H1 (cell line): ENCODE data around the gene SLC25A22. TPM values are rescaled to one million over a fixed set of nuclear protein-coding genes. Genes with fewer than 3 reads are reported as not detected.

Experiments
- CEBPB ChIP-seq: IDR thresholded peaks from 2 replicates; pipeline ENCODE4 v1.6.1; 2012; ENCODE audit warnings: low read depth, low read length
- CHD1 ChIP-seq: IDR thresholded peaks from 2 replicates; pipeline ENCODE4 v1.6.1; 2012; ENCODE audit warnings: low read depth, low read length, improper control_type of control experiment
- CHD7 ChIP-seq: fragments of 300-600 bp; sonication (generic); IDR thresholded peaks from 2 replicates; pipeline ENCODE4 v1.7.1; 2012; ENCODE audit warnings: low read length, moderate library complexity, mild to moderate bottlenecking, inconsistent platforms; ENCODE audit not compliant: insufficient replicate concordance
- EP300 ChIP-seq, 2 experiments: IDR thresholded peaks; 1 replicate in 1 of 2; 2 replicates in 1 of 2; pipeline ENCODE4 v1.6.1; 2011 to 2012; ENCODE audit warnings: low read depth in 2 of 2, low read length in 2 of 2, mild to moderate bottlenecking in 2 of 2, borderline replicate concordance in 1 of 2, inconsistent platforms in 1 of 2, moderate library complexity in 1 of 2
- RBBP5 ChIP-seq: IDR thresholded peaks from 2 replicates; pipeline ENCODE4 v1.7.1; 2012; ENCODE audit warnings: low read depth, mild to moderate bottlenecking, inconsistent platforms, low read length, moderate library complexity, borderline replicate concordance
- SAP30 ChIP-seq: fragments of 300-600 bp; sonication (generic); IDR thresholded peaks from 2 replicates; pipeline ENCODE4 v1.7.1; 2012; ENCODE audit warnings: low read length, moderate library complexity, mild to moderate bottlenecking, inconsistent platforms; ENCODE audit not compliant: insufficient read depth, insufficient replicate concordance
- SP1 ChIP-seq: IDR thresholded peaks from 2 replicates; pipeline ENCODE4 v1.6.1; 2011; ENCODE audit warnings: low read depth, low read length
- SP4 ChIP-seq: IDR thresholded peaks from 2 replicates; pipeline ENCODE4 v1.6.1; 2012; ENCODE audit warnings: low read length, inconsistent platforms
- polyA plus RNA-seq, 7 experiments: library from polyadenylated mRNA; depleted of rRNA in 3 of 7; stranded (reverse) in 5 of 7; unstranded in 2 of 7; fragments of >200 nt in 5 of 7; fragments of 200-250 nt in 2 of 7; gene quantifications; 1 replicate in 5 of 7; 2 replicates in 1 of 7; 4 replicates in 1 of 7; pipeline versions ENCODE4 v1.2.1 to v1.2.3, GENCODE V29; 2011 to 2013; ENCODE audit warnings: missing spikeins in 2 of 7, mixed read lengths in 2 of 7
- total RNA-seq: library from RNA; stranded (reverse); fragmentation: NEBNext Ultra II Directional; extraction: Animal tissue kit (Norgen Biotek cat#: 25700); gene quantifications from 2 replicates; pipeline ENCODE4 v1.2.1, GENCODE V29; 2021

Gene SLC25A22
- total and polyA plus RNA-seq, 2 of the 8 experiments (the other 6 are each of a cell fraction or from before 2014, with no cell fraction given) = 31.5 to 48.0 TPM

GRCh38 chr11:843818-844692 lies 46.0 kb upstream of the SLC25A22 start (continued):
- TF ChIP-seq CHD7 (no peak), EP300 (IDR thresholded peaks at IDR 0.05; ENCODE audit: borderline replicate concordance in 1 of 2, low read depth in 2 of 2, low read length in 2 of 2) (no peak), SP4 (no peak), RBBP5 (peak; percentile 59; the same call in 1 of the 2 replicates), CHD1 (no peak), CEBPB (no peak), SAP30 (no peak), SP1 (peak; percentile 84; the same call in 1 of the 2 replicates)
